ENCODE measurements around the gene EDDM13. TPM values are rescaled to one million over a fixed set of nuclear protein-coding genes. Genes with fewer than 3 reads are reported as not detected.

Gene EDDM13
- total and polyA plus RNA-seq, 2 of the 13 experiments (the other 11 are each of a cell fraction or from before 2014, with no cell fraction given): not detected

DNA sequence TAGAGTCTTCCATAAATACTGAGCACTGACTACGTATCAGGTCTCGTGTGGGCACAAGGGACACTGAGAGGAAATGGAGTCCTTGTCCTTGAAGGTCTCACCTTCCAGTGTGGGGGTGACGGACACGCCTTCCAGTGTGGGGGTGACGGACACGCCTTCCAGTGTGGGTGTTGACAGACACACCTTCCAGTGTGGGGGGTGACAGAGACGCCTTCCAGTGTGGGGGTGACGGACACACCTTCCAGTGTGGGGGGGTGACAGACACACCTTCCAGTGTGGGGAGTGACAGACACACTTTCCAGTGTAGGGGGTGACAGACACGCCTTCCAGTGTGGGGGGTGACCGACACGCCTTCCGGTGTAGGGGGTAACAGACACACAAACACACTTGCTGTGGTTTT is 14.3 kb upstream of the EDDM13 start (continued):
- TF ChIP-seq ZBTB46 (CRISPR knock-in tag; IDR thresholded peaks at IDR 0.05; ENCODE audit: borderline replicate concordance): no peak
- no peak for TF ChIP-seq CHD2 (IDR thresholded peaks at IDR 0.05; ENCODE audit: low read depth, low read length)
- no peak for TF ChIP-seq NR2F2 (IDR thresholded peaks at IDR 0.05; ENCODE audit: borderline replicate concordance, low read depth)
- no peak for TF ChIP-seq ZNF207 (IDR thresholded peaks at IDR 0.05; ENCODE audit: borderline replicate concordance)
- no peak for TF ChIP-seq RELA (CRISPR knock-in tag; IDR thresholded peaks at IDR 0.05)
- no peak for TF ChIP-seq ZNF607 (CRISPR knock-in tag; IDR thresholded peaks at IDR 0.05; ENCODE audit: borderline replicate concordance)
- TF ChIP-seq SALL2 (CRISPR knock-in tag; IDR thresholded peaks at IDR 0.05): no peak
- no peak for TF ChIP-seq KLF11 (CRISPR knock-in tag; IDR thresholded peaks at IDR 0.05)
- no peak for TF ChIP-seq HDAC2 (CRISPR knock-in tag; IDR thresholded peaks at IDR 0.05)
- no peak for TF ChIP-seq ETV5 (CRISPR knock-in tag; IDR thresholded peaks at IDR 0.05; ENCODE audit: borderline replicate concordance)

GRCh38 chr19:56261145-56261544 is 11.4 kb upstream of the EDDM13 start:
- no peak overlapping the region for H3K27ac ChIP-seq (ENCODE audit: extremely low read length, insufficient read depth, low read length)
- no peak overlapping the region for H3K4me2 ChIP-seq (ENCODE audit: low read depth, low read length)
- FAIRE-seq (no peak), DNase-seq (ENCODE audit: low spot score) (no peak), ATAC-seq (no peak)
- in situ Hi-C loops (cut with HindIII; ENCODE audit: extremely low pct_ligation_motif_present, low pct_unique_long_range_greater_than_20kb) (no loop called here), intact Hi-C loops (cut with micrococcal nuclease; ENCODE audit: unreplicated experiment) (no loop called here)
- no peaks in the 10 kb centered on the region for H3K9me3 ChIP-seq (ENCODE audit: low read length)
- POLR2A ChIA-PET: no interaction called here
- no TSS peak for BruUV-seq (replicated peaks)
- no peak overlapping the region for H3K9ac ChIP-seq (ENCODE audit: insufficient read depth, low read depth, low read length)
- no peaks in the 10 kb centered on the region for H3K27me3 ChIP-seq (ENCODE audit: control insufficient read depth in 1 of 2, insufficient read depth in 2 of 2, low read length in 2 of 2)
- H2AFZ ChIP-seq (ENCODE audit: low read length): no peak overlapping the region
- no peak overlapping the region for H3K4me3 ChIP-seq (replicated peaks in 1 of 3; ENCODE audit: insufficient read depth in 1 of 3, low read depth in 2 of 3, low read length in 3 of 3)
- H3K79me2 ChIP-seq (ENCODE audit: insufficient read depth, low read length): no peaks in the 10 kb centered on the region
- H3K36me3 ChIP-seq (replicated peaks in 1 of 2; ENCODE audit: control insufficient read depth in 1 of 2, insufficient read depth in 2 of 2, low read length in 2 of 2): 0 out of 5 replicates have a peak, but pooled peaks cover 0 to 4% of the 10 kb centered on the region in 2 experiments
- no peaks in the 10 kb centered on the region for H3K4me1 ChIP-seq (ENCODE audit: insufficient read depth, low read length)
- CTCF ChIA-PET (ENCODE audit: low intra/inter-chr PET ratio, low total read pairs): no interaction called here
- H4K20me1 ChIP-seq (ENCODE audit: insufficient read depth, low read length): no peaks in the 10 kb centered on the region
- TF ChIP-seq, protein P1, sequence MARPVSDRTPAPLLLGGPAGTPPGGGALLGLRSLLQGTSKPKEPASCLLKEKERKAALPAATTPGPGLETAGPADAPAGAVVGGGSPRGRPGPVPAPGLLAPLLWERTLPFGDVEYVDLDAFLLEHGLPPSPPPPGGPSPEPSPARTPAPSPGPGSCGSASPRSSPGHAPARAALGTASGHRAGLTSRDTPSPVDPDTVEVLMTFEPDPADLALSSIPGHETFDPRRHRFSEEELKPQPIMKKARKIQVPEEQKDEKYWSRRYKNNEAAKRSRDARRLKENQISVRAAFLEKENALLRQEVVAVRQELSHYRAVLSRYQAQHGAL (CRISPR knock-in tag; IDR thresholded peaks at IDR 0.05; ENCODE audit: not compliant biosample characterization): no peak
- no peak for TF ChIP-seq NFKB2 (CRISPR knock-in tag; IDR thresholded peaks at IDR 0.05; ENCODE audit: borderline replicate concordance)
- TF ChIP-seq SMYD3 (CRISPR knock-in tag; IDR thresholded peaks at IDR 0.05): no peak
- TF ChIP-seq ZNF264 (CRISPR knock-in tag; IDR thresholded peaks at IDR 0.05): no peak
- no peak for TF ChIP-seq PAF1 (CRISPR knock-in tag; IDR thresholded peaks at IDR 0.05)
- no peak for TF ChIP-seq GFI1 (CRISPR knock-in tag; IDR thresholded peaks at IDR 0.05; ENCODE audit: borderline replicate concordance)
- no peak for TF ChIP-seq POGK (CRISPR knock-in tag; conservative IDR thresholded peaks at IDR 0.05)
- no peak for TF ChIP-seq ZFP91 (CRISPR knock-in tag; IDR thresholded peaks at IDR 0.05; ENCODE audit: borderline replicate concordance)
- TF ChIP-seq, protein P2, sequence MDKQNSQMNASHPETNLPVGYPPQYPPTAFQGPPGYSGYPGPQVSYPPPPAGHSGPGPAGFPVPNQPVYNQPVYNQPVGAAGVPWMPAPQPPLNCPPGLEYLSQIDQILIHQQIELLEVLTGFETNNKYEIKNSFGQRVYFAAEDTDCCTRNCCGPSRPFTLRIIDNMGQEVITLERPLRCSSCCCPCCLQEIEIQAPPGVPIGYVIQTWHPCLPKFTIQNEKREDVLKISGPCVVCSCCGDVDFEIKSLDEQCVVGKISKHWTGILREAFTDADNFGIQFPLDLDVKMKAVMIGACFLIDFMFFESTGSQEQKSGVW (CRISPR knock-in tag; IDR thresholded peaks at IDR 0.05; ENCODE audit: borderline replicate concordance): no peak
